GM23338 (cell line): ENCODE results near the gene TSHZ2. TPM values are rescaled to one million over a fixed set of nuclear protein-coding genes. Genes with fewer than 3 reads are reported as not detected.

ENCODE experiments used
- ATAC-seq: fragments of 200-7000 bp; cut with Tn5 transposase; 3 replicates; pipeline ENCODE4 v1.9.1; 2020
- DNase-seq: peaks from one replicate; pipeline ENCODE4 v3.0.0-alpha.2; 2015; ENCODE audit warnings: low spot score
- H2AFZ ChIP-seq: fragments of 200-600 bp; sonication (generic); 2 replicates; pipeline ENCODE4 v1.8.0; 2016; ENCODE audit warnings: antibody characterized with exemption, mild to moderate bottlenecking, moderate library complexity
- H3F3A ChIP-seq: fragments of 200-600 bp; sonication (generic); replicated peaks from 2 replicates; pipeline ENCODE4 v1.8.0; 2017; ENCODE audit warnings: antibody characterized with exemption, mixed run types, low read depth
- H3K27ac ChIP-seq: fragments of 200-600 bp; sonication (generic); 2 replicates; pipeline ENCODE4 v1.6.1; 2016; ENCODE audit warnings: low read depth
- H3K27me3 ChIP-seq: fragments of 200-600 bp; sonication (generic); 2 replicates; pipeline ENCODE4 v1.8.0; 2016; ENCODE audit warnings: mild to moderate bottlenecking, mixed run types, moderate library complexity; ENCODE audit not compliant: insufficient read depth
- H3K36me3 ChIP-seq: fragments of 200-600 bp; sonication (generic); 2 replicates; pipeline ENCODE4 v1.8.0; 2016; ENCODE audit warnings: mild to moderate bottlenecking; ENCODE audit not compliant: insufficient read depth
- H3K4me1 ChIP-seq: fragments of 200-600 bp; sonication (generic); 2 replicates; pipeline ENCODE4 v1.8.0; 2016; ENCODE audit warnings: mild to moderate bottlenecking, moderate library complexity; ENCODE audit not compliant: insufficient read depth
- H3K4me2 ChIP-seq: fragments of 200-600 bp; sonication (generic); 2 replicates; pipeline ENCODE4 v1.7.1; 2017; ENCODE audit warnings: mixed run types
- H3K4me3 ChIP-seq: fragments of 200-600 bp; sonication (generic); 2 replicates; pipeline ENCODE4 v1.6.1; 2016; ENCODE audit warnings: mixed run types
- H3K79me2 ChIP-seq: fragments of 200-600 bp; sonication (generic); replicated peaks from 2 replicates; pipeline ENCODE4 v1.8.0; 2017; ENCODE audit warnings: mild to moderate bottlenecking; ENCODE audit not compliant: insufficient read depth
- H3K9me2 ChIP-seq: fragments of 200-600 bp; sonication (generic); 2 replicates; pipeline ENCODE4 v1.8.0; 2017; ENCODE audit not compliant: insufficient read depth
- H4K20me1 ChIP-seq: fragments of 200-600 bp; sonication (generic); replicated peaks from 2 replicates; pipeline ENCODE4 v1.8.0; 2017; ENCODE audit warnings: mild to moderate bottlenecking; ENCODE audit not compliant: insufficient read depth
- H3K27ac Mint-ChIP-seq: 2 replicates; pipeline ENCODE4 v1.8.0; 2020; ENCODE audit warnings: inconsistent platforms, mild to moderate bottlenecking, moderate library complexity, mixed read lengths
- H3K27me3 Mint-ChIP-seq: 3 replicates; pipeline ENCODE4 v1.8.0; 2022; ENCODE audit warnings: low read depth, mild to moderate bottlenecking, moderate library complexity, mixed read lengths, inconsistent platforms; ENCODE audit not compliant: insufficient read depth, poor library complexity
- H3K36me3 Mint-ChIP-seq: 3 replicates; pipeline ENCODE4 v1.8.0; 2021; ENCODE audit warnings: low read depth, mild to moderate bottlenecking, inconsistent platforms, moderate library complexity, mixed read lengths
- H3K4me1 Mint-ChIP-seq: 3 replicates; pipeline ENCODE4 v1.8.0; 2020; ENCODE audit warnings: mild to moderate bottlenecking, inconsistent platforms, mixed read lengths
- H3K4me3 Mint-ChIP-seq: 3 replicates; pipeline ENCODE4 v1.8.0; 2021; ENCODE audit warnings: moderate library complexity, mild to moderate bottlenecking, inconsistent platforms, mixed read lengths
- H3K9me3 Mint-ChIP-seq: 3 replicates; pipeline ENCODE4 v1.8.0; 2020; ENCODE audit warnings: moderate library complexity, mild to moderate bottlenecking, inconsistent platforms, mixed read lengths
- CTCF ChIP-seq, 2 experiments: fragments of 200-600 bp in 1 of 2; sonication (generic) in 1 of 2; conservative IDR thresholded peaks; 2 replicates each; pipeline versions ENCODE4 v1.5.1 to v1.6.1; 2016 to 2017; ENCODE audit warnings: antibody characterized with exemption in 2 of 2, low read depth in 2 of 2, mild to moderate bottlenecking in 2 of 2, moderate library complexity in 1 of 2
- ETS1 ChIP-seq: IDR thresholded peaks from 2 replicates; pipeline ENCODE4 v1.6.1; 2016; ENCODE audit warnings: antibody characterized with exemption
- EZH2 ChIP-seq: fragments of 200-600 bp; sonication (generic); IDR thresholded peaks from one replicate; pipeline ENCODE4 v1.8.0; 2017; ENCODE audit warnings: antibody characterized with exemption, mild to moderate bottlenecking, low read depth; ENCODE audit not compliant: unreplicated experiment
- REST ChIP-seq: IDR thresholded peaks from one replicate; pipeline ENCODE4 v1.6.1; 2018; ENCODE audit warnings: antibody characterized with exemption; ENCODE audit not compliant: unreplicated experiment
- STAT1 ChIP-seq: IDR thresholded peaks from one replicate; pipeline ENCODE4 v1.6.1; 2016; ENCODE audit warnings: antibody characterized with exemption; ENCODE audit not compliant: unreplicated experiment
- ZNF114 ChIP-seq: fragments of 250-450 bp; sonication (Bioruptor Pico); IDR thresholded peaks from 2 replicates; pipeline ENCODE4 v1.5.0; 2020; ENCODE audit warnings: mild to moderate bottlenecking, moderate library complexity
- ZNF331 ChIP-seq: fragments of 250-450 bp; sonication (Bioruptor Pico); IDR thresholded peaks from 2 replicates; pipeline ENCODE4 v1.5.0; 2020; ENCODE audit warnings: low read depth, mild to moderate bottlenecking, moderate library complexity
- ZNF462 ChIP-seq: fragments of 250-450 bp; sonication (Bioruptor Pico); IDR thresholded peaks from 2 replicates; pipeline ENCODE4 v1.5.0; 2020; ENCODE audit warnings: mild to moderate bottlenecking, moderate library complexity
- polyA plus RNA-seq: library from polyadenylated mRNA; unstranded; fragments of >200 nt; fragmentation: Nextera tagmentation; extraction: Ambion mirVana; gene quantifications from 2 replicates; pipeline ENCODE4 v1.2.1, GENCODE V29; 2016
- total RNA-seq: library from RNA; depleted of rRNA; stranded (reverse); fragments of >200 nt; shearing (Covaris generic); gene quantifications from 2 replicates; pipeline ENCODE4 v1.2.3, GENCODE V29; 2014

The TSHZ2 gene
- total and polyA plus RNA-seq, 2 experiments from 2014 or later = 0.49 to 1.3 TPM

- Histone ChIP-seq H3K4me1 (peaks cover 17% of the 10 kb centered on the region; the same call in 1 of the 2 replicates), H3K27ac (no peak overlapping the region), H3K9me2 (0 out of 2 replicates have a peak, but pooled peaks cover 13% of the 10 kb centered on the region), H3K4me3 (no peak overlapping the region), H2AFZ (peak overlapping the region; percentile 28; the same call in 1 of the 2 replicates), H4K20me1 (no peaks in the 10 kb centered on the region), H3K36me3 (no peaks in the 10 kb centered on the region; the same call in 1 of the 2 replicates), H3F3A (no peaks in the 10 kb centered on the region), H3K27me3 (no peaks in the 10 kb centered on the region), H3K4me2 (no peak overlapping the region), H3K79me2 (no peaks in the 10 kb centered on the region)
- TF ChIP-seq REST (no peak), CTCF (conservative IDR thresholded peaks at IDR 0.05; ENCODE audit: low read depth in 2 of 2) (no peak), ETS1 (no peak), EZH2 (no peak), STAT1 (no peak), ZNF331 (CRISPR knock-in tag) (no peak), ZNF462 (no peak), ZNF114 (CRISPR knock-in tag) (no peak)
- Mint-ChIP-seq H3K27ac (no peak overlapping the region), H3K4me3 (no peak overlapping the region), H3K36me3 (no peaks in the 10 kb centered on the region; the same call in 2 of the 3 replicates), H3K4me1 (peaks cover 27% of the 10 kb centered on the region), H3K27me3 (peaks cover 12% of the 10 kb centered on the region), H3K9me3 (no peaks in the 10 kb centered on the region)
- DNase-seq (no peak), ATAC-seq (no peak)
These were observed 356.8 kb downstream of the TSHZ2 start for GRCh38 chr20:53328961-53329360.
